ENCODE measurements around the gene AXDND1.

DNA sequence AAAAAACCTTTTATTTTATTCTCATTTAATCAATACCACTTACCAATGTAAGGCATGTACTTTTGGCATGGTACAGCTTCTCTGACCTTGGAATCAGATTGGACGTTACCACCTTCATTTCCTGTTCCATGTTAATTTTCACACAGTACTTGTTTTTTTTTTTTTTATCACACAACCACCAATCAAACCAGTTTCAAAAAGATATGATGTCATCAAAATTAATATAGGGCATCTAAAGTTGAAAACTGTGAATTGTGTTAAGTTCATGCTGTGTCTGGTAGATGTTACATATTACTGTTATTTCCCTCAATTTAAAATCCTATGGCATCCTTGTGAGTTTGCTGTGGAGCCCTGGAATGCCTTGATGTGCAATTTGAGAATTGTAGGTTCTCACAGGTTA lies 124.8 kb downstream of the AXDND1 start:
- TF ChIP-seq, protein P1, sequence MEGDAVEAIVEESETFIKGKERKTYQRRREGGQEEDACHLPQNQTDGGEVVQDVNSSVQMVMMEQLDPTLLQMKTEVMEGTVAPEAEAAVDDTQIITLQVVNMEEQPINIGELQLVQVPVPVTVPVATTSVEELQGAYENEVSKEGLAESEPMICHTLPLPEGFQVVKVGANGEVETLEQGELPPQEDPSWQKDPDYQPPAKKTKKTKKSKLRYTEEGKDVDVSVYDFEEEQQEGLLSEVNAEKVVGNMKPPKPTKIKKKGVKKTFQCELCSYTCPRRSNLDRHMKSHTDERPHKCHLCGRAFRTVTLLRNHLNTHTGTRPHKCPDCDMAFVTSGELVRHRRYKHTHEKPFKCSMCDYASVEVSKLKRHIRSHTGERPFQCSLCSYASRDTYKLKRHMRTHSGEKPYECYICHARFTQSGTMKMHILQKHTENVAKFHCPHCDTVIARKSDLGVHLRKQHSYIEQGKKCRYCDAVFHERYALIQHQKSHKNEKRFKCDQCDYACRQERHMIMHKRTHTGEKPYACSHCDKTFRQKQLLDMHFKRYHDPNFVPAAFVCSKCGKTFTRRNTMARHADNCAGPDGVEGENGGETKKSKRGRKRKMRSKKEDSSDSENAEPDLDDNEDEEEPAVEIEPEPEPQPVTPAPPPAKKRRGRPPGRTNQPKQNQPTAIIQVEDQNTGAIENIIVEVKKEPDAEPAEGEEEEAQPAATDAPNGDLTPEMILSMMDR (IDR thresholded peaks at IDR 0.05): no peak
- no peak for TF ChIP-seq POLR2A (IDR thresholded peaks at IDR 0.05)
